Measurements from ENCODE around the gene AFF4.
"Not testable (repeated sequence)": the region's sequence is repeated elsewhere in the genome, so short reads cannot be mapped to it uniquely, and the experiment has no call there.

AFF4 gene

GRCh38 chr5:132860742-132861141 lies 102.7 kb downstream of the AFF4 start:
- DNase-seq (ENCODE audit: extremely low read depth in 1 of 2, low read depth in 1 of 2) = no peak

GRCh38 chr5:132859889-132860437 lies 103.5 kb downstream of the AFF4 start:
- no peak for DNase-seq (ENCODE audit: extremely low read depth in 1 of 2, low read depth in 1 of 2)

- no peak for DNase-seq (ENCODE audit: extremely low read depth in 1 of 2, low read depth in 1 of 2)
Observed at GRCh38 chr5:132856011-132856410, 107.4 kb downstream of the AFF4 start.

- DNase-seq (ENCODE audit: extremely low read depth in 1 of 2, low read depth in 1 of 2) = not testable (repeated sequence)
Observed at GRCh38 chr5:132854992-132855391, 108.4 kb downstream of the AFF4 start.

- DNase-seq (ENCODE audit: extremely low read depth in 1 of 2, low read depth in 1 of 2) = no peak
Observed at GRCh38 chr5:132854301-132854700, 109.1 kb downstream of the AFF4 start.

GRCh38 chr5:132853790-132854189 lies 109.6 kb downstream of the AFF4 start:
- no peak for DNase-seq (ENCODE audit: extremely low read depth in 1 of 2, low read depth in 1 of 2)

- DNase-seq (ENCODE audit: extremely low read depth in 1 of 2, low read depth in 1 of 2) = no peak
Observed at GRCh38 chr5:132853323-132853722, 110.1 kb downstream of the AFF4 start.

GRCh38 chr5:132850066-132850465 lies 113.4 kb downstream of the AFF4 start:
- no peak for DNase-seq (ENCODE audit: extremely low read depth in 1 of 2, low read depth in 1 of 2)

GRCh38 chr5:132849347-132849746 lies 114.1 kb downstream of the AFF4 start:
- no peak for DNase-seq (ENCODE audit: extremely low read depth in 1 of 2, low read depth in 1 of 2)

GRCh38 chr5:132848270-132848669 lies 115.2 kb downstream of the AFF4 start:
- no peak for DNase-seq (ENCODE audit: extremely low read depth in 1 of 2, low read depth in 1 of 2)

- no peak for DNase-seq (ENCODE audit: extremely low read depth in 1 of 2, low read depth in 1 of 2)
Observed at GRCh38 chr5:132841305-132841704, 122.1 kb downstream of the AFF4 start.

- no peak for DNase-seq (ENCODE audit: extremely low read depth in 1 of 2, low read depth in 1 of 2)
Observed at GRCh38 chr5:132840896-132841295, 122.5 kb downstream of the AFF4 start.

GRCh38 chr5:132840313-132840712 lies 123.1 kb downstream of the AFF4 start:
- DNase-seq (ENCODE audit: extremely low read depth in 1 of 2, low read depth in 1 of 2) = no peak

GRCh38 chr5:132839426-132840301 lies 123.8 kb downstream of the AFF4 start:
- DNase-seq (ENCODE audit: extremely low read depth in 1 of 2, low read depth in 1 of 2) = no peak

- DNase-seq (ENCODE audit: extremely low read depth in 1 of 2, low read depth in 1 of 2) = no peak
Observed at GRCh38 chr5:132838516-132839282, 124.7 kb downstream of the AFF4 start.

GRCh38 chr5:132837868-132838267 lies 125.6 kb downstream of the AFF4 start:
- DNase-seq (ENCODE audit: extremely low read depth in 1 of 2, low read depth in 1 of 2) = no peak

- DNase-seq (ENCODE audit: extremely low read depth in 1 of 2, low read depth in 1 of 2) = no peak
Observed at GRCh38 chr5:132836852-132837251, 126.6 kb downstream of the AFF4 start.

- DNase-seq (ENCODE audit: extremely low read depth in 1 of 2, low read depth in 1 of 2) = no peak
Observed at GRCh38 chr5:132834057-132834456, 129.4 kb downstream of the AFF4 start.

- DNase-seq (ENCODE audit: extremely low read depth in 1 of 2, low read depth in 1 of 2) = no peak
Observed at GRCh38 chr5:132832612-132833011, 130.8 kb downstream of the AFF4 start.

- DNase-seq (ENCODE audit: extremely low read depth in 1 of 2, low read depth in 1 of 2) = no peak
Observed at GRCh38 chr5:132831095-132831860, 132.2 kb downstream of the AFF4 start.
